EH (cell line): ENCODE measurements around the gene MSANTD2.

Experiments used
- DNase-seq: peaks from one replicate; pipeline ENCODE4 v3.0.0-alpha.2; 2015; ENCODE audit warnings: low read depth

MSANTD2 gene

GRCh38 chr11:124736736-124737135, 63.5 kb downstream of the MSANTD2 start:
- DNase-seq: no peak

- no peak for DNase-seq
These were observed 68.0 kb downstream of the MSANTD2 start for GRCh38 chr11:124732230-124732629.

- DNase-seq: no peak
These were observed 70.6 kb downstream of the MSANTD2 start for GRCh38 chr11:124729571-124729970.

GRCh38 chr11:124728134-124728533, 72.1 kb downstream of the MSANTD2 start:
- DNase-seq: no peak

GRCh38 chr11:124727474-124727873, 72.7 kb downstream of the MSANTD2 start:
- DNase-seq: no peak

GRCh38 chr11:124725719-124726105, 74.5 kb downstream of the MSANTD2 start:
- DNase-seq: peak; percentile 61

GRCh38 chr11:124724979-124725718, 75.1 kb downstream of the MSANTD2 start:
- DNase-seq: no peak

- DNase-seq: no peak
These were observed 78.0 kb downstream of the MSANTD2 start for GRCh38 chr11:124722176-124722575.

GRCh38 chr11:124719534-124719933, 80.7 kb downstream of the MSANTD2 start:
- no peak for DNase-seq

- DNase-seq: no peak
These were observed 81.4 kb downstream of the MSANTD2 start for GRCh38 chr11:124718801-124719200.

- DNase-seq: peak; percentile 31
These were observed 82.2 kb downstream of the MSANTD2 start for GRCh38 chr11:124717786-124718651.

- DNase-seq: peak; percentile 5
These were observed 82.8 kb downstream of the MSANTD2 start for GRCh38 chr11:124717421-124717785.

GRCh38 chr11:124716591-124716990, 83.6 kb downstream of the MSANTD2 start:
- peak; percentile 48 for DNase-seq
